NCI-H1048 (cell line): ENCODE data around the gene B3GALT2.
"Not testable (repeated sequence)": the region's sequence is repeated elsewhere in the genome, so short reads cannot be mapped to it uniquely, and the experiment has no call there.

Experiments used
- DNase-seq: peaks from one replicate; lab custom pipeline; 2025; lab: John Stamatoyannopoulos, UW

Gene B3GALT2

DNA sequence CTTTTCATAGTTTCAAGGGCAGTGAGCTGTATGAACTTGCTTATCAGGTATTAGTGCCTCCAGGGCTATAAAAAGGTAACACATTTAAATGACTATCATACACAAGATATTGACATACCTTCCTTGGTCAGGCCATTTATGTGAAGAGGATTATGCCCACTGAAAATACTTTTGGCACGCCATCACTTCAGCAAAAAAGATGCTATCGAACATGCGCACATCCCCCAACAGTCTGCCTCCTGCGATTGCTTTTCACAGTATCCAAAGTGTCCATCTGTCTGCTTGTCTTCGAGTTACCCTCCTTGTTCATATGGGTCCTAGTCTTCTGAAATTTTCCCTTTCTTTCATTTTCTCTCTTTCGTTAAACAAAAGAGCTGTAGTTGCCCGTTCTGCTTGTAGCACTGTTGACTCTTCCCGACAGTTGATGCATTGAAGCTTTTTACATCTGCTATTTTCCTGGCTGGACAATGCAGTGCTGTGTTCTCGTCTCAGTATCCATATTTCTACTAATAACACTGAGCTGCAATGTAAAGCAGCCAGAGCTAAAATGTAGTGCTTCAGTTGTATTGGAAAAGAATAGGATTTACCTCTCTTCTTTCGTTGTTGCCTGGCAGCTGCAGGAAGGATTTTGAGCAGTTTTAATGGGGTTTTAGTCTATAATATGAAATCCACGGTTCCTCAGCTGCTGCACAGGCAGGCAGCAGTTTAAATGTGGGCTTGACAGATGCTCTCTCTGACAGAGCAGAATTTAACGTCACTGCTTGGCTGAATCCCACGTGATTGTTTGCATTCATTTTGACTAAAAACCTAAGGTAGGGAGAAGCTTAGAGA is at the start of gene B3GALT2:
Gene B3GALT2 (minus strand): TSS at position 713 of the 831 bp plus-strand sequence. CDS start 5,051 bp downstream, outside the sequence.
- DNase-seq = peak; percentile 57

DNA sequence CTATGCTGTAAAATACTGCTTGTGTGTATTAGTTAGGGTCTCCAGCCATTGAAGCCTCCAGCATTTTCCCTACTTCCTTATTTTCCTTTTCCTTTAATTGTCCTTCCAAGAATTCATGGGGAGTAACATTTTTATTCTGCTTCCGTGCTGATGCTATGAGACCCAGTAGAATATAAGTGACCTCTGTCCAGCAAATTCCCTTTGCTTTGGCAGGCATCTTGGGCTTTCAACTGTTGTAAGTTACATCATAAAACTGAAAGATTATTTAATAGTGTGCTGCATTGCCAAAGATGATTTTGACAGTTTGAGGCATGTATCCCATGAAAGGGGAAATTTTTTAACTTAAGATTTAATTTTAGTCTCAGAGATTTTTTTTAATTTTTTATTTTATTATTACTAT is 48.1 kb upstream of the B3GALT2 start:
- no peak for DNase-seq

DNA sequence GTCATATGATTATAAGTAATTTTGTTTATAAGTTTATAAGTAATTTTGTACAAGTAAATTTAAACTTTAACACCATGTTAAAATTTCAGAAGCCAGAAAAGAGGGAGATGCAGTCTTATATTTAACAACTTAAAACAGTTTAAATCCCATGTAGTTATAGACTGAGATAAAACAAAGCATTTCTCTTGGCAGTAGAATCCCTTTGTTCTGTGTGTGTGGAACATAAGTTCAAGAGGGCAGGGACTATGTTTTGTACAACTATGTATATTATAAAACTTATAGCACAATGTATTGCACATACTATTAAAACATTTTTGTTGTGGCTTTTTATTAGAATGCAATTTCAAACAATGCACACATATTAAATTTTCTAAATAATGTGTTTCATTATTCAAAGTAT is 44.7 kb upstream of the B3GALT2 start:
- DNase-seq = not testable (repeated sequence)

GRCh38 chr1:193229136-193229535 is 42.7 kb upstream of the B3GALT2 start:
- DNase-seq = no peak

DNA sequence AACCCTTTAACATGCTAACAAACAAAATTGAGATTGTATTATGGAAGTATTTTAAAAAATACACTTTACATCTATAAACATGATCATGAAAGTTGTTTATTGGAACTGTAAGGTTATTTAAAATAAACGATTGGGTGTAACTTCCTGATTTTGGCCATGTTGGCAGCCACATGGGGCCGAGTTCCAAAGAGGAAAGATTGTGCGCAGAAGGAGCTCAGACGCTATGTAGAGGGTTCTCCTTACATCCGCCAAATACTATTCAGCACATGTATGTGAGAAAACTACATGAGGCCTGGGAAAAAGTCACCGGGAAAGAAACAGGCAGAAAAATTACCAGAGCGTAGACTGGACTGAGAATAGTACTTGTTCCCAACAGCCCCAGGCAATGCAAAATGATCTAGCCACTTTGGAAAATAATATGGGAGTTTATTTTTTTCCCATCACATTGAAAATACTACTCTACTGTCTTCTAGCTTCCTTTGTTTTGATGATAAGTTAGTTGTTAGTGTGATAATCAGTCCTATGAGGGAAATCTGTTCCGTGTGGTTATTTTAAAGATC is 35.7 kb upstream of the B3GALT2 start:
- peak; percentile 73 for DNase-seq

DNA sequence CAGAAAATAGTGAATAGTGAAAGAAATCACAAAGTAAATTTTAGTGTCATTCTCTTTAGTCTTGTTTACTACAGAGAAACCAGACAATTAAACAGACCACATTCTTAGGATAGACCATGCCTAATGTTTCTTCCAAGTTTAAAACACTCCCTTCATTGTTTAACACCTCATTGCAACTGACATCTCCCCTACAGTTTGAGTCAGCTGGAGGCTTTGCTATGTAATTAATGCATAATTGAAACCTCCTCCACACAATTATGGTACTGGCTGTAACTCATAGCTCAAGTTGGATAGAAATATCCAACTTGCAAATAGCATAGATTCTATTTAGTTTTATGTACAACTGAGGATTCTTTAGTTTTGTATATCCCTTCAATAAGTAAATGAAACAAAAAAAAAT is 35.2 kb upstream of the B3GALT2 start:
- peak; percentile 39 for DNase-seq

DNA sequence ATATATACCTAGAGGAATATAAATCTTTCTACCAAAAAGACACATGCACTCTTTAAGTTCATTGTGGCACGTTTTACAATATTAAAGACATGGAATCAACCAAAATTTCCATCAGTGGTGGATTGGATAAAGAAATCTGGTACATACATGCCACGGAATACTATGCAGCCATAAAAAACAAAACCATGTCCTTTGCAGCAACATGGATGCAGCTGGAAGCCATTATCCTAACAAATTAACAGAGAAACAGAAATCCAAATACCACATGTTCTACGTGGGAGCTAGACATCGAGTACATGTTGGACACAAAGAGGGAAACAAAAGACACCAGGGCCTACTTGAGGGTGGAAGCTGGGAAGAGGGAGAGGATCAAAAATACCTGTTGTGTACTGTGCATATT is 33.0 kb upstream of the B3GALT2 start:
- no peak for DNase-seq

DNA sequence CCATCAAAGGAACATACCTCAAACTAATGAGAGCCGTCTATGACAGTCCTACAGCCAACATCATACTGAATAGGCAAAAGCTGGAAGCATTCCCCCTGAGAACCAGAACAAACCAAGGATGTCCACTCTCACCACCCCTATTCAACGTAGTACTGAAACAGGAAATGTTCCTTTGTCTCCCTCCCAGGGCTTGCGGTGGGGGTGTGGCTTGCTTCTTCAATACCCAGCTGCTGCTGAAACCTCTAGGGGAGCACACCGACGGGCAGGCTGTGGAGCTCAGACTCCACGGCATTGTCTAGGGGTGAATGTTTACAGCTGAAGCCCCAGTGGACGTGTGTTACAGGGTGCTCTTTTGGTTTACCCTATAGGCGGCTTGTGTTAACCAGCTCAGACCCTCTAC is 30.5 kb upstream of the B3GALT2 start:
- no peak for DNase-seq

- DNase-seq = no peak
These were observed 27.6 kb upstream of the B3GALT2 start for GRCh38 chr1:193213998-193214397.

DNA sequence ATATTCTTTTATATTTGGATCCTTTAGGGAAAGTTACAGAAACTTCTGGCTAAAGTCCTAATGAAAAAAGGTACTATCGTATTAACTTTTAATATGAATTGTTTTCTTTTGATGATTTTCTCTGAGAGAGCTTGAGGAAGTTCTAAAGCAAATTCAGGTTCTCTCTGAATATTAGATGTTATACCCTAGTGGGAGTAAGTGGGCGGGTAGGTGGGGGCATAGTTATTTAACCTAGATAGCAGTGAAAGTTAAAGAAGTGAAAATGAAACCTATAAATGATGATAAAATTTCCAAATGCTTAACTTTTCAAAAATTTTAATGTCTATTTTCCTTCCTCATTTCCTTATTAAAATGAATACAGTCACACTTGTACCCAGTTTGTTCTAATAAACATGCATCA is 26.2 kb upstream of the B3GALT2 start:
- no peak for DNase-seq

DNA sequence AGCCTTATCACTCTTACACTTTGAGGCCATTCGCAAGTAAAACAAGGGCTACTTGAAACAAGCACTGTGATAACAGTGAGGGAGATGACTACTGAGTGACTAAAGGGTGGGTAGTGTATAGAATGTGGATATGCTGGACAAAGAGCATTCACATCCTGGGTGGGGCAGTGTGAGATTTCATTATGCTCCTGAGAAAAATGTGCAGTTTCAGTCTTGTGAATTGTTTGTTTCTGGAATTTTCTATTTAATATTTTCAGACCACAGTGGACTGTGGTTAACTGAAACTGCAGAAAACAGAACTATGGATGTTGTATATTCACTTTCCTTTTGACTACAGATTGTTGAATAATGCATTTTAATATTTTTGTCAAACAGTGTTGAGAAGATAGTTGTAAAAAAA is 25.1 kb upstream of the B3GALT2 start:
- no peak for DNase-seq

GRCh38 chr1:193210996-193211395 is 24.6 kb upstream of the B3GALT2 start:
- DNase-seq = no peak

- DNase-seq = no peak
These were observed 14.6 kb upstream of the B3GALT2 start for GRCh38 chr1:193201021-193201420.

DNA sequence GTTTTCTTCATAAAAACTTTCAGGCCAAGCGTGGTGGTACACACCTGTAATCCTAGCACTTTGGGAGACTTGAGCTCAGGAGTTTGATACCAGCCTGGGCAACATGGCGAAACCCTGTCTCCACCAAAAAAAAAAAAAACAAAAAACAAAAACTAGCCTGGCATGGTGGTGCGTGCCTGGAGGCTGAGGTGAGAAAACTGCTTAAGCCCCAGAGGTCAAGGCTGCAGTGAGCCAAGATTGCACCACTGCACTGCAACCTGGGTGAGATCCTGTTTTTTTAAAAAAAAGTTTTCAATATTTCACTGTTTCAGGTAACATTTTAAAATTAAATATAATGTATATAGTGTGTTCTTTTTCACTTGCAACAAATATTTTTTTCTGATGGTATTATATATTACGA is 13.5 kb upstream of the B3GALT2 start:
- DNase-seq = no peak

DNA sequence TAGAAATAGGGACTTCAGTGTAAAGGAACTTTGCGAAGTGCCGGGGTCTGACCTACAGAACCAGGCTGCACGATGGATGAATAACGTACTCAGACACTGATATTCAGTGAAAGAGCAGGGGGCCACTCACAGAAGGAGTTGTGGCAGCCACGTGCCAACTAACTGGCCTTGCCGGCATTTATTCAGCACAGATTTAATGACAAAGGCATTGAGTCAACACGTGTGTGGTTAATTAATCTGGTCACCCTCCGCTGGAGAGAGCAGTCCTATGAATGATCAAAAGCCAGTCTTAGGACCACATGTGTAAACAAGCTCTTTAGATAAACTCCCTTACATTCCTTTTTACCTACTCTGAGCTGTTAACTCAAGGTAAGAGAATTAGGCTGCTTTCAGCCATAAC is 6.2 kb upstream of the B3GALT2 start:
- no peak for DNase-seq

DNA sequence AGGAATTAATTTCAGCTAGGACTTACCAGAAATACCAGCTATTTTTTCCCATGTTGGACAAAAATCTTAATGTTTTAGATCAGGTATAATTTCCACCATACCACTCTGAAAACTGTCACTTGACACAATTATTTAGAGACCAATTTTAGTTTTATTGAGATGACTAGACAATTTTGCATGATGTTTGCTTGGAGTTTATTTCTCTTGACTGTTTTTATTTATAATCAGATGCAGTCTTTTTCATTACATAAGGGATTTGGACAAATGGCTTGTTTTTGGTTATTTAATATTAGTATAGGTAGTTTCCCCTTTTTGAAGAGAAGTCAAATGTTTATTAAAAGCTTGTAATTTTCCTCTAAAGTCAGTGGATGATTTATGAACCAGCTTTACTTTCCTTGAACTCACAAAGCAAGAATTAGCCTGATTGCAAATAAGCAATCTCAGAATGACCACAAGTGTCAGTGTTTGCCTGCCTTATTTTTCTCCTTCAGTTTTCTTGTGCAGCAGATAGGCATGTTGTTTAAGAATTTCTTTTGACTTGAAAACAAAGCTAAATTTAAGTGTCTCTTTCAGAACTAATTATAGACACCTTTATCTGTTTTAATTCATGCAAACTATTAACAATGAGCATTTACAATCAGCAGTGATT is 3.8 kb upstream of the B3GALT2 start:
- no peak for DNase-seq

DNA sequence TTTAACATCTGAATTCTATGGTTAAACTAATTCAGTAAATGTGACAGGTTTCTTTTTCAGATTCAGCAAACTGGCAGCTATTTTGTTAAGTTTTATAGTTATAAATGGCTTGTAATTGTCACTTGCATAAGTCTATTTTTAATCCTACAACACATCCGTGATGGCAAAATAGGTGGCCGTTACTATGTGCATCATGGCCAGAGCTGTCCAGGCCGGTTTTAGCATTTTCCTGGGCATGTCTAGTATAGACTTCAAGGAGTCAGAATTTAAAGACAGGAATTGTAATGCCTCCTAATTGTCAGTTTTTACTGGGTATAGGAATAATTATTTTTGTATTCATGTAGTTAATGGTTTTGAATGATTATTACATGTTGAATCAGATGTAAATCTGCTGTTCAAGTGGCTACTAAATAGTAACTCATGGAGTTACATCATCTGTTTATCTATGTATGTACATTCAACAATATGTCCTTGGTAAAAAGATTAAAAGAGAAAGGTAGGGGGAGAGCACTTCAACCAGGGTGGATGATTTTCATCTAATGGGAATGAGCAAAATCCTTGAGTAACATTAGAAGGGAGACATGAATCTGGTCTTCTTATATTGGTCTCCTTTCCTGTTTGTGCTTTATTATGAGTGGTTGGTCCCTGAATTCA is 3.2 kb upstream of the B3GALT2 start:
- DNase-seq = no peak

DNA sequence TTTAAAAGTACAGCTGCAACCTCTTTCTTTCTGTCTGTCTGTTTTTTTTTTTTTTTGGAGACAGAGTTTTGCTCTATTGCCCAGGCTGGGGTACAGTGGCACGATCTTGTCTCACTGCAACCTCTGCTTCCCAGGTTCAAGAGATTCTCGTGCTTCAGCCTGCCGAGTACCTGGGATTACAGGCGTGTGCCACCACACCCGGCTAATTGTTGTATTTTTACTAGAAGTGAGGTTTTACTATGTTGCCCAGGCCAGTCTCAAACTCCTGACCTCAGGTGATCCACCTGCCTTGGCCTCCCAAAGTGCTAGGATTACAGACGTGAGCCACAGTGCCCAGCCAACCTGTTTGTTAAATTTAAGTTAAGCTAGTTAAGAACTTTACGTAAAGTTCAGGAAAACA is 2.5 kb upstream of the B3GALT2 start:
- not testable (repeated sequence) for DNase-seq

GRCh38 chr1:193187114-193187513 is 701 bp upstream of the B3GALT2 start:
- no peak for DNase-seq

- DNase-seq = no peak
These were observed 1.2 kb downstream of the B3GALT2 start for GRCh38 chr1:193185211-193185610.

- DNase-seq = no peak
These were observed 1.6 kb downstream of the B3GALT2 start for GRCh38 chr1:193184776-193185175.

GRCh38 chr1:193183019-193183627 is 3.3 kb downstream of the B3GALT2 start:
- peak; percentile 80 for DNase-seq
